DMS79 treated with DMSO at 0.1 percent for 48 hours (cell line): Measurements from ENCODE around the gene BAIAP2.

Source experiments
- DNase-seq: peaks from one replicate; lab custom pipeline; 2025; lab: John Stamatoyannopoulos, UW

Gene BAIAP2

DNA sequence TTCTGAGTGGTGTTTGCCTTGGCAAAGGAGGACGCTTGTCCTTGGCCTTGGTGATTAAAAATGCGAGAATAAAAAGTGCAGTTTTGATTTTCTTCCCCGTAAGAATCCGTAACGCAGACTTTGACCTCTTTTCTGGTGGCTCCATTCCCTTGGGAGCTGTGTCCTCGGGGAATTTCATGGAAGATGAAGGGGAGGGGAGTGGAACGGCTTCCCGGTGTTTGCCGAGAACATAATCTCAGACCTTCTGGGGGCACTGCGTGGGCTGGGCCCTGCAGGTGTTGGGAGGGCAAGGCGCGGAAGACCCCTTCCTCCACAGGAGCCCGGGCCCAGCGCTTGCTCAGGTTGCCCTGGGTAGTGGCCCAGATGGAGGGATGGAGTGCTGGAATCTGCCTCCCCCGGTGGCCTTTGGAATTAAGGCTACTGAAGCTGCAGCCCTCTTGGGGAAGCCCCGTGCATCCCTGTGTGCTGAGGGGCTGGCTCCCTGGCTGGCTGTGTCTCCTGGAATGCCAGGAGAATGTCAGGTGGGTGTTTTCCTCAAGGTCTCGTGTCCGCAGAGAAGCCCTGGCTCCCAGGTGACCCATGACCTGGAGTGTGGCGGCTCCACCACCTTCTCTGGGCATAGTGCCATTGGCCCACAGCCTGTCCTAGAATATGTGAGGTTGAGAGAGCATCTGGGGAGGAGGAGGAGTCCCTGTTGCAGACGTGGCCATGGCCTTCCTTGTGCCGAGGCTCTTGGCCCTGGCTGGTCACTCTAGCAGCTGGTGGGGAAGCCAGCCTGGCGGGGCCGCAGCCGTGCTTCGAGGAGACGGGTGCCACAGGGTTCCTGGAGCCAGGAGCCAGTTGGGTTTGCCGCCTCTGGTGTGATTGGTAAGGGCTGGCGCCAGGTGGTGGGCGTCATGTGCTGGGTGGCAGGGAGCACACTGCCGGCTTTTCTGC, 3.1 kb downstream of the BAIAP2 start:
- DNase-seq: no peak

DNA sequence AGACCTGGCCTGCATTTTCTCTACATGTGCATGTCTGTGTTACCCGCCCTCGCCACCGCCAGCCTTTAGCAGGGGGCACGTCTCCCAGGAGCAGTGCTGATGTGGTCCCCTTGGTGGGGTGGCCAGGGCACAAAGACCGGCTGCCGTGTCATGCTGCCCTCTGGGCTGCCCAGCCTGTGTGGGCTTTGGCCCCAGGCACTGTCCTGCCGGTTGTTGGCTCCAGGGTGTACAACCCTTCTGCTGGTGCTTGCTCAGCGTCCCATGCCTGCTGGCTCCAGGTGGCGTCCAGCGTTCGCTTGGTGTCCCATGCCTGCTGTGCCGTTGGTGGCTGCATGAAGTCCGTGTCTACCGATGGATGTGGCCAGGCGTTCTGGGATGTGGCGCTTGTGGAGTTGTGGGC, 4.1 kb downstream of the BAIAP2 start:
- no peak for DNase-seq

DNA sequence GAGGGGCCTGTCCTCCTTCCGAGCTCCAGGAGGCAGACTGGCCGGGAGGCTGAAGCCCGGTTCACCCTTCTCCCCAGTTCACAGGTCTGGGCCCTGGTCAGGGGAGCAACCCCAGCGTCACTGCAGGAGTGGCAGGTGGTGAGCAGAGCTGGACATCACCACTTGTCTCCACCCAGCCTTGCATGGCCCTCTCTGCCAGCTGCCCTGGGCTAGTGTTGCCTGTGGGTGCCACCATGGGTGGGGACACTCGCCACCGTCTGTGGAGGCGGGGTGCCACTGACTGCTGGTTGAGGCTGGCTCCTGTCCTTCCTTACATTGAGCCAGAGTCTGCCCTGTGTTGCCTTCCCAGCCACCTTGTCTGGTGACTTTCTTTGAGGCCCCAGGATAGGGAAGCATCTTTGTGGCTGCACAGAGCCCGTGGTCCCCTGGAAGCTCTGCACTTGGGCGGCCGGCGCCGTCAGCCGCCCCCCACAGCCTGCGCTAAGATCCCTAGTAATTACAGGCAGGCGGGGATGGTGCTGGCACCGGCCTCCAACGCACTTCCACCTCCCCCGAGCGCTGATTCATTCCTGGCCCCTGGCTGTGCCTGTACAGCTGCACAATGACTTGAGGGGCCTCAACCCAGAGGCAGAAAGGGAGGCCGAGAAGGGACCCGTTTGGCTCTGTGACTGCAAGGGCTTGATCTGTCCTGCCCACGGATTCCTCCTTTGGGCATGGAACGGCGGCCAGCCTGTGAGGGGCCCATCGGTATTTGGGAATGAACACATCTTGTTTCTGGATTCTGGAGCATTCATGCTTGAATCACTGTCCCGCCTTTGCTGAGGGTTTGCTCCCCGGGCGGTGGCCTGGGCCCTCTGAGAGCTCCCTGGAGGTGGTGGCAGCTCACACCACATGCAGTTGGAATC, 5.2 kb downstream of the BAIAP2 start:
- no peak for DNase-seq

DNA sequence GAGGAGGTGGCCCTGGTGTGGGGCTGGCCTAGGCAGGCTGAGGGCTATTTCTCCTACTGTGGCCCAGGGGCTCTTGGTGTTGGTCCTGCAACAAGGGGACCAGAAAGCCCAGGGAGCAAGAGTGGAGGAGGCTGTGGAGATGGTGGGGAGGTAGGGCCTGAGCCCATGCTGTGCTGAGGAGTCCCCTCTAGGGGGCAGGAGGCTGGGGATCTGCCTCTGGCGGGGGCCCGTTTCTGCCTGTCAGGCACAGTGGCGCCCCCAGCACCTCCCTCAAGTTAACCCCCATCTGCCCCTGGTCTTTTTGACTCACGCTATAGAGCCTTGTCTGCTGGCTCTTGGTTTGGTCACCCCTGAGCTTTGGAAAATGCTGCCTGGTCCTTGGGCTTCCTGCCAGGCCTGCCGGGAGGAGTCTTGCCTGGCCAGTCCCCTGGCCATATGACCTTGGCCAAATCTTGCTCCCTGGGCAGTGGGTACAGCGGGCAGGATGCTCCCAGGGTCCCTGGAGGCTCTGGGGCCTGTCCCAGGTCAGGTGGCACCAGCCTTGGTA, 5.9 kb downstream of the BAIAP2 start:
- no peak for DNase-seq

DNA sequence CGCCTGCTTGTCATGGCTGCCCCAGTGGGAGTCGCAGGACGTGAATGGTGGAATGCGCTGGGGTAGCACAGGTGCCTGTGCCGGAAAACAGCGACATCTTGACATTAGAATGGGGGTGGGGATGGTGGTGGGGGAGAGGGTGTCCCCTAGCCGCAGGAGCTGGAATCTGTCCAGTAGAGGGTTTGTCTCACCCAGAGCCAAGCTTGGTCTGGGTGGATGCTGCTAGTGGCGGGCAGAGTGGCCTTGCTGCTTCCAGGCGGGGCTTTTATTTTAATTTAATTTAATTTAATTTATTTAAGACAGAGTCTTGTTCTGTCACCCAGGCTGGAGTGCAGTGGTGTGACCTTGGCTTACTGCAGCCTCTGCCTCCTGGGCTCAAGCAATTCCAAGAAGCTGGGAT, 7.7 kb downstream of the BAIAP2 start:
- DNase-seq: no peak

DNA sequence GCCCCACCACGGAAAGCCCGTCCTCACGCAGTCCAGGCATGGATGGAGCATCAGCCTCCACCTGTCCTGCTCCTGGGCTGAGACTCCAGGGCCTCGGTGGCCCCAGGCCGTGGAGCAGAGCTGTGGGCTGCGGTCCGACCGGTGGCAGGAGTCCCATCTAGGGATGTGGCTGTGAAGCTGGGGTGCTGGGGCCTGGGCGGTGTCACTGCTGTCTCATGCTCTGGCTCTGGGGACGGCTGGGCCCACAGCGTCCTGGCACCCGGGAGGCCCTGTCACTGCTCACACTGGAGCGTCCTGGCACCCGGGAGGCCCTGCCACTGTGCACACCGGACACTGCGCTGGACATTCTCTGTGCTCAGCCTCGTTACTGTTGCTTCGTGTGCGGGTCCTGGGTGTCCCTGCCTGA, 8.4 kb downstream of the BAIAP2 start:
- DNase-seq: no peak

DNA sequence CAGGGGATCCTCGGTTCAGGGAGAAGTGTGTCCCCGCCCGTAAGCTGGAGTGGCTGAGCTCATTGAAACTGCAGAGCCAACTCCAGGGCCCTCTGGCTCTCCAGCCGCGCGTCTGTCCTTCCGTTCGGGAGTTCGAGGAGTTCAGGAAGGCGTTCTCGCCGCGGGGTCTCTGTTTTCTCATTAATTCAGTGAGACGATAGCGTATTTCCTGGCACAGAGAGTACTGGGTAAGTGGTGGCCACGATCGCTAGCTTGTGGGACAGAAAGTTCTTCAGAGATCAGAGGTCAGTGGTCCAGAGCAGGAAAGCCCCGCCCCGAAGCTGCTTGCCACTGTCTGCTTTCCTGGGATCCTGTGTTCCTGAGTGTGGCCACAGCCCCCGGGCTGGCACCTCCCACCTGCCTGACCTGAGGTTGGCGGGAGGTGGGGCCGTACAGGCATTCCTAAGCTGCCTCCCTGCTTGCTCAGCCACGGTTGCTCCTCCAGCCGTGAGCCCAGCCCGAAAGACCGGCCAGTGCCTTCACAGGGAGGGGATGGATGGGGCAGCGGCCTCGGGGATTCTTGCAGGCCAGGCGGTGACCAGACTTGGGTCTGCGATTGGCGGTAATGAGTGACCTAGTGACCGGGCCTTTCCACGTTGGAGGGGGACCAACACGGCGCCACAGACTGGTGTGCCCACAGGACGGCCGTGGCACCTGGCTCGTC, 8.9 kb downstream of the BAIAP2 start:
- no peak for DNase-seq

DNA sequence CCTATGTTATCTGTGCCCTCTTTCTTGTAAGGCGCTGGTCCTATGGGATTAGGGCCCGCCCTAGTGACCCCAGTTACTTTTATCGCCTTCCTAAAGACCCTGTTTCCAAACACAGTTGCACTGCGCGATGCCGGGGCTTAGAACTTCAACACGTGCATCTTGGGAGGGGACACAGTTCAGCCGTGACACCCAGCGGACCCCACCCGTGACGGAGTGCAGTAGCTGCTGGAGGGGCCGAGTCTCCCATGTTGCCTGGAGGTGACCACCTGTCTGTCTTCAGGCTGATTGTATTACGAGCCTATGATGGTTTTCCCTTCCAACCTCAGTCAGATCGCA, 9.4 kb downstream of the BAIAP2 start:
- no peak for DNase-seq

DNA sequence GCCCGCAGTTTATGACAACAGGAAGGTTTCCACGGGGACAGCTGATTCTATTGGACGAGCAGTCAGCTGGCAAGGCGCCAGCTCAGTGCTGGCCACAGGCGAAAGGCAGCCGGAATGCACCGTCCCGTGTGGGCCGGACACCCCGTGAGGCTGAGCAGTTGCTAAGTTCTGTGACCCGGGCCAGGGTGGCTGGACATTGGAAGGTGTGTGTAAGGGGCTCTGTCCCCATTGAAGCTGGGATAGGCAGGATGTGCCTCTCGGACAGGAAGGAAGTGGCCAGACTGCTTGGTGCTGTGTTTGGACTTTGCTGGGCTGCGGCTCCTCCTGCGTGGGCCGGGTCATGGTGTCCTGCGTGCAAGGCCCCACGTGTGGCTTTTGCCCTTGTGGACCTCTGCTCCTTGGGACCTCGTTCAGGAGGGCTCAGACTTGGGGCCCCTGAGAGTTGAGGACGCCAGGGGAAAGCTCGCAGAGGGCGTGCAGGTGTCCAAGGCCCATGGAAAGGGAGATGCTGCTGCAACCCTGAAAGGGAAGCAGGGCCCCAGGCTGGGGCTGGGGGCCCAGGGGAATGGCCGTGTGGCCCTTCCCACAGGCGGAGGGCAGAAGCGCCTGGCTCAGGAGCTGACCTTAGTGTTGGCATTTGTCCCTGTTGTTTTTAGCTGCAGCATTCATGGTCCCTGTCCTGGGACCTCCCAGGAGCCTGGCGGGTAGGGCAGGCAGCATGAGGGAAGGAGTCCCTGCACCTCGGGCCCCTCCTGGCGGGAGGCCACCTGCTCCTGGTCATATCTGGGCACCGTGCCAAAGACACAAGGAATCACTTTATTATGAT, 10.0 kb downstream of the BAIAP2 start:
- peak; percentile 23 for DNase-seq

DNA sequence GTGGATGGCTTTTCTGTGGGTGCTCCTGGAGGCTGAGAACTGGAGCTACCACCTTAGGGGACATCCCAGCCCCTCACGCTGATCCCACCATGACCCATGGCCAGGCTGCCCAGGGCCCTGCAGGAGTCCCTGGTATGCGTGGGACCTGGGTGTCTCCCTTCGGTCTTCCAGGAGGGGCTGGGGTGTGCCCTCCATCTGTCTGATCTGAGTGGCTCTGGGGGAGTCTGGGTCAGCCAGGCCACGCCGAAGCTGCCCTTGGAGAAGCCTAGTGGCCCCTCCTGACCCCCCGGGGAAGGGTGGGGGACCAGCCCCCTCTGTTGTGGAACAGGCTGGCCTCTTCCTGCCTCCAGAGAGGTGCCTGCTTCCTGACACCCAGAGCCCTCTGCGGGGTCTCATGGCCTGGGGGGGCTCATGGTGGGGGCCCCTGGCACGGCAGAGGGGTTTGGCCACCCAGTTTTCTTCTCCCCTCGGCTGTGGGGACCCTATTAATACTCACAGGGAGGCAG, 10.7 kb downstream of the BAIAP2 start:
- no peak for DNase-seq

DNA sequence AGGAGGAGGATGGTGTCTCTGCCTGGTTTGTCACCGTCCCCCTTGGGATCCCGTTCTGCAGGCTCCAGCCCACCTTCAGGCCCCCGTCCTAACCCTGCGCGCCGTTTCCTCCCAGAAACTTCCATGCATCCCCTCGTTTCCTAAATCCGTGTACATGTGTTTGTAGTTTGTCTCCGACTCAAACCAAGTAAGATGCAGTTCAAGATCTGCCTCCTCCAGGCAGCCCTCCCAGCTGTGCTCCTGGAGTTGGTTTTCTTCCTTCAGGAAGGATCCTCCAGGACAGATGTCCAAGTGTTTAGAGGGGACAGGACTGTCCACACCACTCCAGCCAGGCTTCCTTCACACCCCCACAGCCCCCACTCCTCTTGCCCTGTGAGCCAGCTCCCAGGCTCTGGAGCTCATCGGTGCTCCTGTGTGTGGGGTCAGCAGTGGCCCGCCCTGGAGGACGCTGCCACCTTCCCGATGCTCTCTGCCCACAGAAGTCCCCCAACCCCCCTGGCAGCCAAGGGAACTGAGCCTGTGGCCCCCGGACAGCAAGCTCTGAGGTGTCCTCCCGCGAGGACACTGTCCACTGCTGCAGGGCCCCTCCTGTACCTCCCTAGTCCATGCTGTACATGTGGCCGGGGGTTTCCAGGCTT, 11.3 kb downstream of the BAIAP2 start:
- DNase-seq: no peak

DNA sequence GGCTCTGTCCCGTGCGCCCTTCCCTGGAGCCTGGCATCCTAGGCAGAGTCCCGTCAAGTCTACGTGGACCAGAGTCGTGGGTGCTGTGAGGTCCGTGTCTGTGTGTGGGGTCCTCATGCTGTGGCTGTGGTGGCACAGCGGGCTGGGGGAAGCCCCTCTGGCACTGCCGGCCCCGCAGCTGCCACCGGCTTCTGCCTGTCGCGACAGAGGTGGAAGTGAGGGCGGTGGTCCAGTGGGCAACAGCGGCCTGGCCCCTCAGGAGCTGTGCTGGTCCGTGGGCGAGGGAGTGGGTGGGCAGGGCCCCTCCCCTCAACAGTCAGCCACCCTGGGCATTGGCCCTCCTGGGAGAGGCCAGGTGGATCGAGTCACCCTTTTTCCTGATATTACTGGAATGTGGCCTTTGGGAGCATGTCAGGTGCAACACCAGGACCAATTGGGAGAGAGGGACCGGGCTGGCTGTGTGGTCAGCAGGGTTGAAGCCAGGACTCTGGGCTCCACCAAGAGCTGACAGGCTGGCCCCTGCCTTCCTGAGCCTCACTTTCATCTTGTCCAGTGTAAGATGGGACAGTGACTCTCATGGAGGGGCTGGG, 11.9 kb downstream of the BAIAP2 start:
- no peak for DNase-seq

DNA sequence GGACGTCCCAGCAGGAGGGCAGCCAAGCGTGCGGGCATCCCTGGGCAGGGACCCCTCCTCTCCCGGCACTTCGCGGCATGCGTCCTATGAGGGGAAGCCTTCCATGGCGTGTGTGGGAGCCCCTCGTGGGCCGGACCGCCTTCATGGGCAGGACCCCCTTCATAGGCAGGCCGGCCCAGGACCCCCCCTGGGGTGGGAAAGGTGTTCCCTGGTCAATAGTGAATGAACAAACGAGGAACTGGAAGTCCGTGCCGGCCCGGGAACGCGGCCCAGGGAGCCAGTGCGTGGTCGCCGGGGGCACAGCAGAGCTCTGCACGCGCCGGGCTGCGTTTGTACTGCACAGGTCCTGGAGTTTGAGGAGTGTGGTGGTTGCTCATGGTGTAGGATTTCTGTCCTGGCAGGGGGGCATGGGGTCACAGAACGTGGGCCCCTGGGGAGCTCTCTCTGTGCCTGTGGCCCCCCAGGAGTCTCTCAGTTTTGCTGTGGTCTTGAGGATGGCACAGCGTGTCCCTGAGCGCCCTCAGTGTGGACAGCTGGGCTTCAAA, 13.9 kb downstream of the BAIAP2 start:
- no peak for DNase-seq

DNA sequence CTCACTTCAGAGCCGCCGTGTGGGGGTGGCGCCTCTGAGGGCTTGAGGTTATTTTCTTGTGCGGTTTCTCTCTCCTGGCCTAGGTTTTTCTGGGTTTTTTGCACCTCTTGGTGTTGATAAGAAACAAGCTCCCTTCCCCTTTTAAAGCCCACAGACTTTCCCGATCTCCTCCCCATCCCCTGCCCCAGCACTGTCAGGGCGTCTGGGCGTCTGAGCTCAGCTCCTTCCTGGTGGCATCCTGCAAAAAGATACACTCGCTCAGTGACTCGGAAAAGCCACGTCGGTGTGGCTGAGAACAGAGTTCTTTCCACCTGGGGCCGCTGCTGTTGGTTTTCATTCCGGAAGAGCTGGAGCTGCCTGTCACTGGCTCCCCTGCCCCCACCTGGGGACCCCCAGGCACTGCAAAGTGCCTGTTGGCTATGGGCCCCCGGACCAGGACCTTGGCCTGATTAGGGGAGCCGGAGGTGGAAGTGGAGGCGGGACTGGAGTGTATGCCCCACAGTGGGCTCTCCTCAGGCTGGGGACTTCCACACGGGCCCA, 14.5 kb downstream of the BAIAP2 start:
- DNase-seq: no peak

DNA sequence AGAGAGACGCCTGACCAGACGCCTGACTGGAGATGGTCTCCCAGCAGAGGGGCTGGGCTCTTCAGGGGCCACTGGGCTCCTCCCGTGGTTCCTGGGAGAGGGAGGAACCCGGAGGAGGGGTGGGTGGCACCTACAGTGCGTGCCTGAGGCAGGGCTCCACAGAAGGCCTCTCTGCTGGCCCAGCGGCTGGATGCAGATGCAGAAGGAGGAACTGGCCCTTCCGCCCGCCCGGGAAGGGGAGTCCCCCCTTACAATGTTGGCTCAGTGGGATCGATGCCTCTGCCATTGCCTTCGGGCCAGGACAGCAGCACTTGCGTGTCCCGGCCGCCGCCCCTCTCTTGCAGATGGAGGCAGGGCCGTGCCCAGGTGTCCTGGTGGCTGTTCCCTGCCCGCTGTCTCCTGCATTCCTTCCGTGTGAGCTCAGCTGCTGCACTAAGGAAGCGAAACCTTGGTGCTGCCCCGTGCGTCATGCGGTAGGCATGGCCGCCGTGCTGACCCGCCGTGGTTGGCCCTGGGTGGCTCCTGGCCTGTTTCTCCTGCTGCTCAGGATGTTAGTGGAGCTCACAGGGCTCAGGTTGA, 15.1 kb downstream of the BAIAP2 start:
- no peak for DNase-seq

DNA sequence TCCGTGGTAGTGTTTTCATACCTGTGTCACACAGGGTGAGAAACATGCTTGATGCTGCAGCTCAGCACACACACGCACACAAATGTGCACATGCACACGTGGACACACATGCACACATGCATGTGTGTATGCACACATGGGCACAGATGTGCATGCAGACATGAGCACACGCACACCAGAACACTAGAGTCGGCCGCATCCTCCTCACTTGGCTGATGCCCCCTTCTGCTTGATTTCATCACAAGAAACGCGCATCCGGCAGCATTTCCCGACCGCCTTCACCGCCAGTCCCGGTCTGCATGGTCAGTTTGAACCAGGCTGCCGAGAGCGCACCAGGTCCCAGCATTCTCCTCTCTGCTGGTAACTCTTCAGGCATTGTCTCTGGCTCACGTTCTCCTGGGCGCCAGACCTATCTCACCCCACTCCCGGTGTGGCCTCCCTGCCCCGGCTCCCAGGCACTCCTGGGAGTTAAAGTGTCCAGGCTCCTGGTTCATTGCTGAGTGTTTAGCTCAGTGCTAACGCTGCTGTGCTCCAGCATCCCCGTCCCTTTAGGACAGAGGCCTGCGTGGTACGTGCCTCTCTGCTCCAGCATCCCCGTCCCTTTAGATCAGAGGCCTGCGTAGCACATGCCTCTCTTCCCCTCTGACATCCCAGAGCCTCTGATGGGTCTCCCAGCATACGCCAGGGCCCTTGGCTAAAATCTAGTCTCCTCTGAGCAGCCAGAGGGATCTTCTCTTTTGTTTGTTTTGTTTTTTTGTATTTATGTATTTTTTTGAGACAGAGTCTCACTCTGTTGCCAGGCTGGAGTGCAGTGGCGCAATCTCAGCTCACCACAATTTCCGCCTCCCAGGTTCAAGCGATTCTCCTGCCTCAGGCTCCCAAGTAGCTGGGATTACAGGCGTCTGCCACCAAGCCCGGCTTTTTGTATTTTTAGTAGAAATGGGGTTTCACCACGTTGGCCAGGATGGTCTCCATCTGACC, 16.0 kb downstream of the BAIAP2 start:
- DNase-seq: no peak

DNA sequence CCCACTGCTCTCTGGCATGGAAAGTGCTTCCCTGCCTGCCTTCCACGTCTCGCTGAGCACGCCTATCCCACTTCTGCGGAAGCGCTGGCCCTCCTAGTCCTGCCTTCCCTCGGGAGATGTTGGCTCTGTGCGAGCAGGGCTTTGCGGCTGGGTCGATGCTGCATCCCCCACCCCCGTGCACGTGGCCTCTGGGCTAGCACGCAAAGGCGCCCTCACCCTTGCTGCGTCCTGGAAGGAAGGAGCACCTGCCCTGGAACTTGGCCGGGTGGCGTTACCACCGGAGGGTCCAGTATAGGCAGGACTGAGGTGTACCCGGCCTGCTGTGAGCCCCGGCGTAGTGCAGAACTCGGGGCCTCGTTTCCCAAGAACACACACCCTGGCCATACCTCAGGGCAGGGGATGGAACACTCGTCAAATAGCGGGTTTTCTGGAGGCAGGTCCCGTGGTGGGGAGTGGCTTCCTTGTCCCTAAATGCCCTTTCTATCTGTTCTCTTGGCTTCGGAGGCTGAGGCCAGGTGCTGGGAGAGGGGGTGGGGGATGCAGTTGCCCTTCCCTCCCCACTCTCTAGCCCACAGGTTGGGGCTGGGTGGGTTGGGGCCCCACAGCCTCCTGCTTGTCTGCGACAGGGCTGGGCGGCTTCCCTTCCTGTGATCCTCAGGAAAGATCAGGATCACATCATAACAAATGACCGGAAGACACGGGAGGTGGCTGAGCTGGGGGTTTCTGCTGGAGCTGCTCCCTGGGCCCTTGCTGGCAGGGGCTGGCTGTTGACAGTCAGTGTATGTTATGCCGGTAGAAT, 17.4 kb downstream of the BAIAP2 start:
- DNase-seq: no peak
